Hepatocyte (in vitro differentiated cells): ENCODE data around the gene WNT1. TPM values are rescaled to one million over a fixed set of nuclear protein-coding genes. Genes with fewer than 3 reads are reported as not detected.

Source experiments
- DNase-seq: peaks from one replicate; pipeline ENCODE4 v3.0.0-alpha.2; 2016; ENCODE audit warnings: low spot score
- H2AFZ ChIP-seq: fragments of 200-600 bp; sonication (generic); 2 replicates; pipeline ENCODE4 v1.6.0; 2016; ENCODE audit warnings: antibody characterized with exemption, mild to moderate bottlenecking
- H3K27ac ChIP-seq: fragments of 200-600 bp; sonication (generic); 2 replicates; pipeline ENCODE4 v1.5.1; 2016; ENCODE audit warnings: mild to moderate bottlenecking
- H3K27me3 ChIP-seq: fragments of 200-600 bp; sonication (generic); 2 replicates; pipeline ENCODE4 v1.6.1; 2016
- H3K36me3 ChIP-seq: fragments of 200-600 bp; sonication (generic); replicated peaks from 2 replicates; pipeline ENCODE4 v1.5.1; 2016; ENCODE audit warnings: low read depth; ENCODE audit not compliant: insufficient read depth
- H3K4me1 ChIP-seq: fragments of 200-600 bp; sonication (generic); 2 replicates; pipeline ENCODE4 v1.5.1; 2016; ENCODE audit warnings: mild to moderate bottlenecking, moderate library complexity; ENCODE audit not compliant: insufficient read depth
- H3K4me2 ChIP-seq: fragments of 200-600 bp; sonication (generic); 2 replicates; pipeline ENCODE4 v1.6.0; 2016
- H3K4me3 ChIP-seq: fragments of 200-600 bp; sonication (generic); 2 replicates; pipeline ENCODE4 v1.5.1; 2016; ENCODE audit warnings: mild to moderate bottlenecking
- H3K79me2 ChIP-seq: fragments of 200-600 bp; sonication (generic); 2 replicates; pipeline ENCODE4 v1.6.0; 2017; ENCODE audit warnings: mild to moderate bottlenecking
- H3K9me2 ChIP-seq: fragments of 200-600 bp; sonication (generic); replicated peaks from 2 replicates; pipeline ENCODE4 v1.6.0; 2017; ENCODE audit warnings: mild to moderate bottlenecking; ENCODE audit not compliant: insufficient read depth
- H3K9me3 ChIP-seq: fragments of 200-600 bp; sonication (generic); 2 replicates; pipeline ENCODE4 v1.5.1; 2016; ENCODE audit warnings: low read depth, mild to moderate bottlenecking
- H4K20me1 ChIP-seq: fragments of 200-600 bp; sonication (generic); 2 replicates; pipeline ENCODE4 v1.6.0; 2016; ENCODE audit warnings: mild to moderate bottlenecking; ENCODE audit not compliant: insufficient read depth, poor library complexity, severe bottlenecking
- EZH2 ChIP-seq: fragments of 200-600 bp; sonication (generic); IDR thresholded peaks from 2 replicates; pipeline ENCODE4 v1.6.1; 2016; ENCODE audit warnings: antibody characterized with exemption, mild to moderate bottlenecking, borderline replicate concordance
- EZH2phosphoT487 ChIP-seq: fragments of 200-600 bp; sonication (generic); IDR thresholded peaks from one replicate; pipeline ENCODE4 v1.6.1; 2018; ENCODE audit warnings: antibody characterized with exemption, mild to moderate bottlenecking, low read depth, moderate library complexity; ENCODE audit not compliant: unreplicated experiment, severe bottlenecking
- WGBS: methylation state at CpG from one replicate; pipeline ENCODE4 v1.1.6; 2016; ENCODE audit warnings: low lambda C conversion rate; ENCODE audit errors: missing lambda C conversion rate; 5-methylcytosine and 5-hydroxymethylcytosine counted together
- polyA plus RNA-seq: library from polyadenylated mRNA; unstranded; fragments of >200 nt; fragmentation: Nextera tagmentation; extraction: Ambion mirVana; gene quantifications from 2 replicates; pipeline ENCODE4 v1.2.1, GENCODE V29; 2016
- total RNA-seq: library from RNA; depleted of rRNA; stranded (reverse); fragments of >200 nt; gene quantifications from 2 replicates; pipeline ENCODE4 v1.2.3, GENCODE V29; 2014
- TF ChIP-seq, protein P1 (sequence below): fragments of 200-600 bp; sonication (generic); IDR thresholded peaks from 2 replicates; pipeline ENCODE4 v1.5.1; 2016; ENCODE audit warnings: antibody characterized with exemption, mild to moderate bottlenecking; ENCODE audit not compliant: poor library complexity

WNT1 gene
- total and polyA plus RNA-seq, 2 experiments from 2014 or later: not detected

DNA sequence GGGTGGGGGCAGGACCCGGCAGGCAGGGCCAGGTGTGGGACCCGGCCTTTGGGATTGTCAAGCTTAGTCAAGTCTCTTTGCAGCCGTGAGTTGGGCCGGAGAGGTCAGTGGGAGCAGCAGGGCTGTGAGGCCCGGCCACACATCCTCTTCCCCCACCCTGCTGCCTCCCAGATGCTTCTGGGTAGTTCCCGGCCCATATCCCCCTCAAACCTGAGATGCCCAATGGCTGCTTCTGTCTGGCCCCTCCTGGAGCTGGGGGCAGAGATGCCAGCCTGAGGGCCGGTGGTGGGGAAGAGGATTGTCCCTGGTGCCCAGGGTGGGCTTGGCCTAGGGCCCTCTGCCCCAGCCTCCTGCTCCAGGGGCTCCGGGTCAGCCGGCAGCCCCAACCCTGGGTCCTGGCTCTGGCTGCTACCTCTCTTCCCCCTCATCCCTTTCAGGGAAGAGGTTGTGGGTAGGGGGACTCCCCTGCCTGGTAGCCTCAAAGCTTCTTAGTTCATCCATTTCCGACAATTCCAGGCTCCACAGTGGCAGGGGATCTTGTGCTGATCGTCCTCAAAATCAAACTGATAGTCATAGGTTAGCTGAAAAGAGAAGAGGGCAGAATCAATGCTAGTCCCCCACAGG lies 43.3 kb downstream of the WNT1 start:
- Histone ChIP-seq H4K20me1 (no peaks in the 10 kb centered on the region), H3K9me2 (no peaks in the 10 kb centered on the region), H3K9me3 (no peaks in the 10 kb centered on the region), H3K4me1 (peaks cover 16% of the 10 kb centered on the region), H2AFZ (no peak overlapping the region), H3K4me2 (no peak overlapping the region), H3K27ac (no peak overlapping the region), H3K79me2 (peaks cover 12% of the 10 kb centered on the region), H3K36me3 (no peaks in the 10 kb centered on the region), H3K4me3 (no peak overlapping the region), H3K27me3 (no peaks in the 10 kb centered on the region)
- TF ChIP-seq EZH2: no peak
- no peak for TF ChIP-seq EZH2phosphoT487
- TF ChIP-seq, protein P1, sequence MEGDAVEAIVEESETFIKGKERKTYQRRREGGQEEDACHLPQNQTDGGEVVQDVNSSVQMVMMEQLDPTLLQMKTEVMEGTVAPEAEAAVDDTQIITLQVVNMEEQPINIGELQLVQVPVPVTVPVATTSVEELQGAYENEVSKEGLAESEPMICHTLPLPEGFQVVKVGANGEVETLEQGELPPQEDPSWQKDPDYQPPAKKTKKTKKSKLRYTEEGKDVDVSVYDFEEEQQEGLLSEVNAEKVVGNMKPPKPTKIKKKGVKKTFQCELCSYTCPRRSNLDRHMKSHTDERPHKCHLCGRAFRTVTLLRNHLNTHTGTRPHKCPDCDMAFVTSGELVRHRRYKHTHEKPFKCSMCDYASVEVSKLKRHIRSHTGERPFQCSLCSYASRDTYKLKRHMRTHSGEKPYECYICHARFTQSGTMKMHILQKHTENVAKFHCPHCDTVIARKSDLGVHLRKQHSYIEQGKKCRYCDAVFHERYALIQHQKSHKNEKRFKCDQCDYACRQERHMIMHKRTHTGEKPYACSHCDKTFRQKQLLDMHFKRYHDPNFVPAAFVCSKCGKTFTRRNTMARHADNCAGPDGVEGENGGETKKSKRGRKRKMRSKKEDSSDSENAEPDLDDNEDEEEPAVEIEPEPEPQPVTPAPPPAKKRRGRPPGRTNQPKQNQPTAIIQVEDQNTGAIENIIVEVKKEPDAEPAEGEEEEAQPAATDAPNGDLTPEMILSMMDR: no peak
- 90% methylated on average over 11 of the region's 11 CpGs for WGBS
- no peak for DNase-seq

DNA sequence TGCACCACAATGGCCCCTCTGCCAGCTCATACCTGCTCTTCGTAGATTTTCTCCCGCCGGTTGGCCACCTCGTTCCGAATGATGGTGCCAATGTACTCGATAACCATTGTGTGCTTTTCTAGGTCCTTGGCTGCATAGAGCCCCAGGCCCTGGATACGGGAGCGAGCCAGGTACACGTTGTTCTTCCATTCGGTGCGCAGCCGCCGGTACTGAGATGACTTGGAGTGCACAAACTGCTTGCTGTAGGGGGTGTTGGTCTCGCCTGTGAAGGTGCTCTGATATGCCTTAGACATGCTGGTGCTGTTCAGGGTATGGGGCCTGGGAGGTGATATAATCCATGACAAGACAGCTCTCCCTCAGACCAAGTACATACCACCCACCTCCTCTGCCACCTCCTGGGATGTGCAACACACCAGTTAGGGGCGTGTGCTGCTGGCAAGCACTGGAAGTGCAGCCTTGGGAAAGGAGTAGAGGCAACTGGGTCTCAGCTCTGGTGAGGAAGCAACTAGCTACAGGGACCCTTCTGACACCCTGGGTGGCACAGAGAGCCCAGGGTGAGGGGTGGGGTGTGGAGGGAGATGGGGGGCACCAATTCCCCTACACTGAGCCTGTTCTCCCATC lies 44.5 kb downstream of the WNT1 start:
- Histone ChIP-seq H2AFZ (no peak overlapping the region), H3K4me3 (no peak overlapping the region), H3K79me2 (no peaks in the 10 kb centered on the region), H3K27ac (no peak overlapping the region), H3K4me1 (peaks cover 7% of the 10 kb centered on the region), H4K20me1 (no peaks in the 10 kb centered on the region), H3K36me3 (no peaks in the 10 kb centered on the region), H3K27me3 (no peaks in the 10 kb centered on the region), H3K9me2 (no peaks in the 10 kb centered on the region), H3K9me3 (no peaks in the 10 kb centered on the region), H3K4me2 (no peak overlapping the region)
- TF ChIP-seq, protein P1: no peak
- TF ChIP-seq EZH2phosphoT487: no peak
- TF ChIP-seq EZH2: no peak
- DNase-seq: no peak
- WGBS: 98% methylated on average over 15 of the region's 15 CpGs

DNA sequence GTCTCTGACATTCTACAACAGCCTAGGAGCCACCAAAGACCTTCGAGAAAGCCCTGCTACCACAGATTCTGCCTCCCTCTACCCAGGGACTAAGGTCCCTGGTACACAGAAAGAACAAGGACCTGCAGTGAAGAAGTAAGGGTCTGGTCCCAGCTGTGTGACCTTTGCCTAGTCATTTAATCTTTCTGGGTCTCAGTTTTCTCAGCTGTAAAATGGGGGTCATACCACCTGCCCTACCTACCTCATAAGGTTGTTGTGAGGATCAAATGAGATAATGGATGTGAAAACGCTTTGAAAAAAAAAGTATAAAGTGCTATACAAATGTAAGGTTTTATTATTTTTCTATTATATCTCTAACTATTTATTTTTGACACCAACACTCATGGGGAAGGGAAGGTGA lies 45.7 kb downstream of the WNT1 start:
- no peak overlapping the region for H3K4me2 ChIP-seq

More for the DNA sequence above, 45.7 kb downstream of the WNT1 start:
- Histone ChIP-seq H3K9me3 (no peaks in the 10 kb centered on the region), H3K27ac (no peak overlapping the region), H3K9me2 (no peaks in the 10 kb centered on the region), H3K4me1 (peaks cover 7% of the 10 kb centered on the region), H3K36me3 (no peaks in the 10 kb centered on the region), H2AFZ (no peak overlapping the region), H3K79me2 (no peaks in the 10 kb centered on the region), H4K20me1 (no peaks in the 10 kb centered on the region), H3K27me3 (no peaks in the 10 kb centered on the region), H3K4me3 (no peak overlapping the region)
- 92% methylated on average over 2 of the region's 2 CpGs for WGBS
- TF ChIP-seq EZH2: no peak
- TF ChIP-seq, protein P1: no peak
- TF ChIP-seq EZH2phosphoT487: no peak
- DNase-seq: no peak
